Measurements from ENCODE around the gene TRIM3. TPM values are rescaled to one million over a fixed set of nuclear protein-coding genes. Genes with fewer than 3 reads are reported as not detected.

The TRIM3 gene
- total RNA-seq, 1 experiment from 2014 or later, result 20.4 TPM

GRCh38 chr11:6406370-6406769 is 67.4 kb downstream of the TRIM3 start:
- H2AFZ ChIP-seq (ENCODE audit: low read length), result no peak overlapping the region
- H3K27me3 ChIP-seq (ENCODE audit: low read length), result no peaks in the 10 kb centered on the region
- H3K79me2 ChIP-seq (ENCODE audit: low read length), result no peaks in the 10 kb centered on the region
- DNase-seq, result no peak
- H3K4me2 ChIP-seq (ENCODE audit: low read depth, low read length, poor library complexity, severe bottlenecking), result no peak overlapping the region
- H3K9ac ChIP-seq (ENCODE audit: low read length), result no peak overlapping the region
- H3K36me3 ChIP-seq (ENCODE audit: insufficient read depth, low read length), result no peaks in the 10 kb centered on the region
- no peaks in the 10 kb centered on the region for H3K9me2 ChIP-seq (replicated peaks; ENCODE audit: insufficient read depth, low read length)
- peaks cover 5% of the 10 kb centered on the region; the same call in 1 of the 2 replicates for H3K4me1 ChIP-seq (ENCODE audit: low read length)
- H3K4me3 ChIP-seq (ENCODE audit: low read length), result no peak overlapping the region
- no peaks in the 10 kb centered on the region for H4K20me1 ChIP-seq (ENCODE audit: insufficient read depth, low read depth, low read length)
- H3K9me3 ChIP-seq (ENCODE audit: low read length), result no peaks in the 10 kb centered on the region
- H3K27ac ChIP-seq (ENCODE audit: low read length), result no peak overlapping the region

DNA sequence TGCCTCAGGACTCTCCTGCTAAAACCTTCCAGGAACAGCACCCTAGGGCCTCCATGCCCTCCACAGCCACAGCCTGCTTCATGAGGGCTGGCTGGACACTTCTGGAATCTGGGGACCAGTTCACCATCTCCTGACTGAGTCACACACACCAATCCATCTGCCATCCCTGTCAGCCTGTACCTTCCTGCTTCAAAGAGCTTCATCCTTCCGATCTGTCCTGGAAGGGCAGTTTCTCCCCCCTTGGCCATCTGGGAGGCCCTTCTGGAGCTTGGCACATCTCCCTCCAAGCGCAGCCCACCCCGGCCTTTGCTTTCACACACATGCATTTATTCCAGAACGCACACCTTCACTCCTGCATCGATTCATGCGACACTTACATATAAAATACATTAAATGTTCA is 67.9 kb downstream of the TRIM3 start:
- Histone ChIP-seq H3K79me2 (ENCODE audit: low read length) (no peaks in the 10 kb centered on the region), H3K4me1 (ENCODE audit: low read length) (peaks cover 5% of the 10 kb centered on the region; the same call in 1 of the 2 replicates), H3K36me3 (ENCODE audit: insufficient read depth, low read length) (no peaks in the 10 kb centered on the region), H4K20me1 (ENCODE audit: insufficient read depth, low read depth, low read length) (no peaks in the 10 kb centered on the region), H3K4me2 (ENCODE audit: low read depth, low read length, poor library complexity, severe bottlenecking) (no peak overlapping the region), H2AFZ (ENCODE audit: low read length) (no peak overlapping the region), H3K9ac (ENCODE audit: low read length) (no peak overlapping the region), H3K4me3 (ENCODE audit: low read length) (no peak overlapping the region), H3K27me3 (ENCODE audit: low read length) (no peaks in the 10 kb centered on the region), H3K9me2 (replicated peaks; ENCODE audit: insufficient read depth, low read length) (no peaks in the 10 kb centered on the region), H3K9me3 (ENCODE audit: low read length) (no peaks in the 10 kb centered on the region), H3K27ac (ENCODE audit: low read length) (no peak overlapping the region)
- no peak for DNase-seq

DNA sequence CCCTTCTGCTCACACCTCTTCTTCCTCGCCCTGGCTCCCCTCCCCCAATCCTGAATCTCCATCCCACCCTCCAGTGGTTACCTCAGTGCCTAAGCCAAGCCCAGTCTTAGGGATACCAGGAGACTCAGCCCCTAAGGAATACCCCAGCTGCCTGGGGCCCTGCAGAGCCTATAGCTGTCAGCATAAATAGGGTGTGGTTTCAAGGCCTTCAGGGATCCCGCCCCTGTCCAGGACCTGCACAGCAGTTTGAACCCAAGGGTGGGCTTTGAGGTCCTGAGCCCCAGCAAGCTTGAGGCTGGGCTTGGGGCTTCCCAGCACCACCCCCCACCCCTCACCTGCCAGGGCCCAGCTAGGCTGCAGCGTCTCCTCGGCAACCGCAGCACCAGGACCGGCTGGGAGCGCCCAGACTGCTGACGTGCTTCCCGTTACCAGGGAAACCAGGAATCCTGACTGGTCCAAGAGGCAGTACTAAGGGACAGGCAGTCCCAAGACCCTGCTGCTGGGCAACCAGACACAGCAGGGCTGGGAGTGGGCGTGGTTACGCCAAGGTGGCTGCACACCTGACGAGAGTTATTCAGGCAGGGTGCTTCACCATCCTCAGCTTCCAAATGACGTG is 68.6 kb downstream of the TRIM3 start:
- Histone ChIP-seq H3K9me2 (replicated peaks; ENCODE audit: insufficient read depth, low read length) (no peaks in the 10 kb centered on the region), H3K27ac (ENCODE audit: low read length) (no peak overlapping the region), H3K4me1 (ENCODE audit: low read length) (peaks cover 5% of the 10 kb centered on the region; the same call in 1 of the 2 replicates), H3K9me3 (ENCODE audit: low read length) (no peaks in the 10 kb centered on the region), H3K9ac (ENCODE audit: low read length) (no peak overlapping the region), H3K79me2 (ENCODE audit: low read length) (no peaks in the 10 kb centered on the region), H3K36me3 (ENCODE audit: insufficient read depth, low read length) (no peaks in the 10 kb centered on the region), H2AFZ (ENCODE audit: low read length) (no peak overlapping the region), H3K27me3 (ENCODE audit: low read length) (no peaks in the 10 kb centered on the region), H3K4me3 (ENCODE audit: low read length) (no peak overlapping the region), H4K20me1 (ENCODE audit: insufficient read depth, low read depth, low read length) (no peaks in the 10 kb centered on the region), H3K4me2 (ENCODE audit: low read depth, low read length, poor library complexity, severe bottlenecking) (no peak overlapping the region)
- DNase-seq, result no peak

DNA sequence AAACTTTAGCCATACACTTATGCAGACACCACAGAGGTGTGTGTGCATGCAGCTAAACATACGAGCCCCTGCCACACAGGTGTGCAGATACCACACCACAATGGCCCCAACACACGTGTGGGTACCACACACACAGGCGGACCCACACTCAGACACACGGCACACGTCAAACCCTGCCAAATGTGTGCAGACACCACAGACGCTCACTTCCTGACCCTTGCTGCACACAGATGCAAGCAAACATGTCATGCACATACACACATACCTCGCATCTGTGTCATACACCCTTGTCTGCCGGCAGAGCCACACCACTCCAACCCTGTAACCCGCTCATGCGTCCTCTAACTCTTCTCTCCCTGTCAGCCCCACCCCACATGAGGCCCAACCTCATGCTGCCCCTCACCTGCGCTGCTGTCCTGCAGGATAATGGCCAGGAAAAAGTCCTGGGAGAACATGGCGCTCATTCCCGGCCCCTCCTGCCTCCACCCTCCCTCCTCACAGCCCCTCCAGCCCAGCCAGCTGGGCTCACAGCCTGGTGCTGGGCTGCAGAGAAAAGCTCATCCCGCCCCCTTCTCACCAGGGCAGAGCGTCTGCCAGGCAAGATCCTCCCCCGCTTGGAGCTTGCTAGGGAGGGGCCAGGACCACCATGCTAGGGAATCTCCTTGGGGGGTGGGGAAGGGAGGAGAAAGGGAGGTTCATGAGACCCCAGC is 69.2 kb downstream of the TRIM3 start:
- no peak overlapping the region for H2AFZ ChIP-seq (ENCODE audit: low read length)
- peaks cover 5% of the 10 kb centered on the region; the same call in 1 of the 2 replicates for H3K4me1 ChIP-seq (ENCODE audit: low read length)
- H3K27me3 ChIP-seq (ENCODE audit: low read length), result no peaks in the 10 kb centered on the region
- H3K9me3 ChIP-seq (ENCODE audit: low read length), result no peaks in the 10 kb centered on the region
- H4K20me1 ChIP-seq (ENCODE audit: insufficient read depth, low read depth, low read length), result no peaks in the 10 kb centered on the region
- H3K4me3 ChIP-seq (ENCODE audit: low read length), result no peak overlapping the region
- no peaks in the 10 kb centered on the region for H3K9me2 ChIP-seq (replicated peaks; ENCODE audit: insufficient read depth, low read length)
- DNase-seq, result no peak
- no peak overlapping the region for H3K4me2 ChIP-seq (ENCODE audit: low read depth, low read length, poor library complexity, severe bottlenecking)
- H3K9ac ChIP-seq (ENCODE audit: low read length), result no peak overlapping the region
- H3K27ac ChIP-seq (ENCODE audit: low read length), result no peak overlapping the region
- no peaks in the 10 kb centered on the region for H3K36me3 ChIP-seq (ENCODE audit: insufficient read depth, low read length)
- H3K79me2 ChIP-seq (ENCODE audit: low read length), result no peaks in the 10 kb centered on the region

- Histone ChIP-seq H3K4me3 (ENCODE audit: low read length) (no peak overlapping the region), H3K9me3 (ENCODE audit: low read length) (no peaks in the 10 kb centered on the region)
Observed at GRCh38 chr11:6403539-6403938, 70.2 kb downstream of the TRIM3 start.

GRCh38 chr11:6402561-6402981 is 71.2 kb downstream of the TRIM3 start:
- no peaks in the 10 kb centered on the region for H3K9me2 ChIP-seq (replicated peaks; ENCODE audit: insufficient read depth, low read length)
- H3K4me2 ChIP-seq (ENCODE audit: low read depth, low read length, poor library complexity, severe bottlenecking), result no peak overlapping the region
- H3K4me3 ChIP-seq (ENCODE audit: low read length), result no peak overlapping the region
- peaks cover 5% of the 10 kb centered on the region; the same call in 1 of the 2 replicates for H3K4me1 ChIP-seq (ENCODE audit: low read length)
- H4K20me1 ChIP-seq (ENCODE audit: insufficient read depth, low read depth, low read length), result no peaks in the 10 kb centered on the region
- no peaks in the 10 kb centered on the region for H3K9me3 ChIP-seq (ENCODE audit: low read length)
- H3K36me3 ChIP-seq (ENCODE audit: insufficient read depth, low read length), result no peaks in the 10 kb centered on the region
- no peaks in the 10 kb centered on the region for H3K79me2 ChIP-seq (ENCODE audit: low read length)
- no peak overlapping the region for H3K27ac ChIP-seq (ENCODE audit: low read length)
- no peaks in the 10 kb centered on the region for H3K27me3 ChIP-seq (ENCODE audit: low read length)
- no peak overlapping the region for H3K9ac ChIP-seq (ENCODE audit: low read length)
- H2AFZ ChIP-seq (ENCODE audit: low read length), result no peak overlapping the region
- DNase-seq, result no peak

More at GRCh38 chr11:6403539-6403938, 70.2 kb downstream of the TRIM3 start:
- H3K9me2 ChIP-seq (replicated peaks; ENCODE audit: insufficient read depth, low read length), result no peaks in the 10 kb centered on the region
- no peaks in the 10 kb centered on the region for H4K20me1 ChIP-seq (ENCODE audit: insufficient read depth, low read depth, low read length)
- no peaks in the 10 kb centered on the region for H3K27me3 ChIP-seq (ENCODE audit: low read length)
- no peak overlapping the region for H3K27ac ChIP-seq (ENCODE audit: low read length)
- peaks cover 5% of the 10 kb centered on the region; the same call in 1 of the 2 replicates for H3K4me1 ChIP-seq (ENCODE audit: low read length)
- no peak overlapping the region for H3K9ac ChIP-seq (ENCODE audit: low read length)
- no peak for DNase-seq
- no peak overlapping the region for H3K4me2 ChIP-seq (ENCODE audit: low read depth, low read length, poor library complexity, severe bottlenecking)
- no peak overlapping the region for H2AFZ ChIP-seq (ENCODE audit: low read length)
- H3K79me2 ChIP-seq (ENCODE audit: low read length), result no peaks in the 10 kb centered on the region
- no peaks in the 10 kb centered on the region for H3K36me3 ChIP-seq (ENCODE audit: insufficient read depth, low read length)

- Histone ChIP-seq H3K79me2 (ENCODE audit: low read length) (no peaks in the 10 kb centered on the region), H3K4me1 (ENCODE audit: low read length) (peaks cover 5% of the 10 kb centered on the region; the same call in 1 of the 2 replicates), H3K27ac (ENCODE audit: low read length) (no peak overlapping the region), H3K9me3 (ENCODE audit: low read length) (no peaks in the 10 kb centered on the region), H4K20me1 (ENCODE audit: insufficient read depth, low read depth, low read length) (no peaks in the 10 kb centered on the region), H2AFZ (ENCODE audit: low read length) (no peak overlapping the region), H3K36me3 (ENCODE audit: insufficient read depth, low read length) (no peaks in the 10 kb centered on the region), H3K4me3 (ENCODE audit: low read length) (no peak overlapping the region), H3K9ac (ENCODE audit: low read length) (no peak overlapping the region), H3K4me2 (ENCODE audit: low read depth, low read length, poor library complexity, severe bottlenecking) (no peak overlapping the region), H3K9me2 (replicated peaks; ENCODE audit: insufficient read depth, low read length) (no peaks in the 10 kb centered on the region), H3K27me3 (ENCODE audit: low read length) (no peaks in the 10 kb centered on the region)
- DNase-seq, result no peak
Observed at GRCh38 chr11:6402061-6402470, 71.7 kb downstream of the TRIM3 start.

DNA sequence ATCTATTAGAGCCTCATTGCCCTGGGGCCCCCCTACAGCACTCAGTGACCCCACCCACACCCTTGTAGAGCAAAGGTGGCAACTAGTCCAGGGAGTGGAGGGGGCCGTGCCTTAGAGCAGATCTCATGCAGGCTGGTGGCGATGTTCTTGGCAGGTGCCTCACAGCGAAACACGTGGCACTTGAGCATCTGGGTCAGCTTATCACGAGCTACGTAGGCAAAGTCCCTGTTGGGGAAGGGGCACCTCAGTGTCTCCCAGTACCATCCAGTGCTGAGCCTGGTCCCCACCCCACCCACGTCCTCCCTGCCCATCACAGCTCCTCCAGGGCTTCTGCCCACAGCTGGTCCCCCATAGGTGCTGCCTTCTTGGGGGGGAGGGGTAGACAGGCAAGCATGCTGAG is 72.3 kb downstream of the TRIM3 start:
- Histone ChIP-seq H3K79me2 (ENCODE audit: low read length) (no peaks in the 10 kb centered on the region), H3K4me2 (ENCODE audit: low read depth, low read length, poor library complexity, severe bottlenecking) (no peak overlapping the region), H3K27ac (ENCODE audit: low read length) (no peak overlapping the region), H4K20me1 (ENCODE audit: insufficient read depth, low read depth, low read length) (no peaks in the 10 kb centered on the region), H2AFZ (ENCODE audit: low read length) (no peak overlapping the region), H3K9me3 (ENCODE audit: low read length) (no peaks in the 10 kb centered on the region), H3K4me3 (ENCODE audit: low read length) (no peak overlapping the region), H3K4me1 (ENCODE audit: low read length) (peaks cover 5% of the 10 kb centered on the region; the same call in 1 of the 2 replicates), H3K27me3 (ENCODE audit: low read length) (no peaks in the 10 kb centered on the region), H3K9ac (ENCODE audit: low read length) (no peak overlapping the region), H3K9me2 (replicated peaks; ENCODE audit: insufficient read depth, low read length) (no peaks in the 10 kb centered on the region), H3K36me3 (ENCODE audit: insufficient read depth, low read length) (no peaks in the 10 kb centered on the region)
- no peak for DNase-seq

Measured in Karpas-422 (cell line).